ENCODE measurements around the gene RERE. TPM values are rescaled to one million over a fixed set of nuclear protein-coding genes. Genes with fewer than 3 reads are reported as not detected.
A peak's percentile ranks its signal among the peaks of the same experiment; 100 is the strongest.

The RERE gene
- total RNA-seq, 1 experiment from 2014 or later, result 161 TPM

DNA sequence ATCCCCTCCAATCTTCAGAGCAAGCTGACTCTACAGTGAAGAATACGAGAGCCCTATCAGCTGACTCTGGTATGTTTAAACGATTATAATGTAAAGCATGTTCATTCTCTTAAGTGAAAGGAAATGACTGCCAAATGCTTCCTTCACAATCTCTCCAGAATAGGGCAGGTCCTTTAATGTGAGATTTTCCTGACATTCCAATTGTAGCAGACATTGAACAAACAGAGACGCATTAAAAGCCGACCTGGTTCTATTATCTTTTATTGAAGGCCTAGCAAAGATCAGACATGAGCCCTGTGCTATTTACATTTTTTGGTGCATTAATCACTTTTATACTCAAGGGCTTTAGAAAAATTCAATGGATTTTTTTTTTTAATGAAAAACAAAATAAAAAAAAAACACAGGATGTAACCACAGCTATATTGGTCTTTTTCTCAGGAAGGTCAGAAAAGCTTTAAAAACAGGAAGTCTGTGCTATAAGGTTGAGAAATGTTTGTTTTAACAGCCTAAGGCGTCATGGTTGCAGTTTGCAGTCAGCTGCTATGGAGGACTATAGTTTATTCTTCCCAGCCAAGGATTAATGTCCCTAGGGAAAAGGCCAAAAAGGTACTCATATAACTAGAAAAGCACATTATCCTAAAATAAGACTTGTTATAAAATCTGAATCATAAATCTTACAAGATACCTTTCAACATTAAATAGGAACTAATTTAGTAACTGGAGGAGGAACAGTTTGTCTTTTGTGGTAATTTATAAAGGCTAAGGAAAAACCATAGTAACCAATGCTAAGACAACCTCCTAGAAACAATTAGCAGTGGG, 104.8 kb downstream of the RERE start:
- Mint-ChIP-seq H3K36me3 (peaks cover 3% of the 10 kb centered on the region), H3K4me1 (peaks cover 48% of the 10 kb centered on the region), H3K4me3 (peak overlapping the region; percentile 50), H3K9me3 (peaks cover 4% of the 10 kb centered on the region), H3K27ac (peak overlapping the region; percentile 90), H3K27me3 (ENCODE audit: low read depth) (no peaks in the 10 kb centered on the region)
- POLR2A ChIA-PET, result interaction anchor here (0.7 to 1.0 kb wide), 3 partner anchors 10 to 288 kb away, joined by 3 to 4 read pairs (median 3); no protein-coding TSS in a partner anchor
- TF ChIP-seq NR2C2 (CRISPR knock-in tag; IDR thresholded peaks at IDR 0.05), result no peak
- TF ChIP-seq, protein P1, sequence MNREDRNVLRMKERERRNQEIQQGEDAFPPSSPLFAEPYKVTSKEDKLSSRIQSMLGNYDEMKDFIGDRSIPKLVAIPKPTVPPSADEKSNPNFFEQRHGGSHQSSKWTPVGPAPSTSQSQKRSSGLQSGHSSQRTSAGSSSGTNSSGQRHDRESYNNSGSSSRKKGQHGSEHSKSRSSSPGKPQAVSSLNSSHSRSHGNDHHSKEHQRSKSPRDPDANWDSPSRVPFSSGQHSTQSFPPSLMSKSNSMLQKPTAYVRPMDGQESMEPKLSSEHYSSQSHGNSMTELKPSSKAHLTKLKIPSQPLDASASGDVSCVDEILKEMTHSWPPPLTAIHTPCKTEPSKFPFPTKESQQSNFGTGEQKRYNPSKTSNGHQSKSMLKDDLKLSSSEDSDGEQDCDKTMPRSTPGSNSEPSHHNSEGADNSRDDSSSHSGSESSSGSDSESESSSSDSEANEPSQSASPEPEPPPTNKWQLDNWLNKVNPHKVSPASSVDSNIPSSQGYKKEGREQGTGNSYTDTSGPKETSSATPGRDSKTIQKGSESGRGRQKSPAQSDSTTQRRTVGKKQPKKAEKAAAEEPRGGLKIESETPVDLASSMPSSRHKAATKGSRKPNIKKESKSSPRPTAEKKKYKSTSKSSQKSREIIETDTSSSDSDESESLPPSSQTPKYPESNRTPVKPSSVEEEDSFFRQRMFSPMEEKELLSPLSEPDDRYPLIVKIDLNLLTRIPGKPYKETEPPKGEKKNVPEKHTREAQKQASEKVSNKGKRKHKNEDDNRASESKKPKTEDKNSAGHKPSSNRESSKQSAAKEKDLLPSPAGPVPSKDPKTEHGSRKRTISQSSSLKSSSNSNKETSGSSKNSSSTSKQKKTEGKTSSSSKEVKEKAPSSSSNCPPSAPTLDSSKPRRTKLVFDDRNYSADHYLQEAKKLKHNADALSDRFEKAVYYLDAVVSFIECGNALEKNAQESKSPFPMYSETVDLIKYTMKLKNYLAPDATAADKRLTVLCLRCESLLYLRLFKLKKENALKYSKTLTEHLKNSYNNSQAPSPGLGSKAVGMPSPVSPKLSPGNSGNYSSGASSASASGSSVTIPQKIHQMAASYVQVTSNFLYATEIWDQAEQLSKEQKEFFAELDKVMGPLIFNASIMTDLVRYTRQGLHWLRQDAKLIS (CRISPR knock-in tag; IDR thresholded peaks at IDR 0.05; ENCODE audit: borderline replicate concordance), result no peak
- TF ChIP-seq, protein P2, sequence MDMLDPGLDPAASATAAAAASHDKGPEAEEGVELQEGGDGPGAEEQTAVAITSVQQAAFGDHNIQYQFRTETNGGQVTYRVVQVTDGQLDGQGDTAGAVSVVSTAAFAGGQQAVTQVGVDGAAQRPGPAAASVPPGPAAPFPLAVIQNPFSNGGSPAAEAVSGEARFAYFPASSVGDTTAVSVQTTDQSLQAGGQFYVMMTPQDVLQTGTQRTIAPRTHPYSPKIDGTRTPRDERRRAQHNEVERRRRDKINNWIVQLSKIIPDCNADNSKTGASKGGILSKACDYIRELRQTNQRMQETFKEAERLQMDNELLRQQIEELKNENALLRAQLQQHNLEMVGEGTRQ (CRISPR knock-in tag; IDR thresholded peaks at IDR 0.05), result peak; percentile 39; the same call in 1 of the 2 replicates
- TF ChIP-seq, protein P3, sequence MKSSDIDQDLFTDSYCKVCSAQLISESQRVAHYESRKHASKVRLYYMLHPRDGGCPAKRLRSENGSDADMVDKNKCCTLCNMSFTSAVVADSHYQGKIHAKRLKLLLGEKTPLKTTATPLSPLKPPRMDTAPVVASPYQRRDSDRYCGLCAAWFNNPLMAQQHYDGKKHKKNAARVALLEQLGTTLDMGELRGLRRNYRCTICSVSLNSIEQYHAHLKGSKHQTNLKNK (CRISPR knock-in tag; IDR thresholded peaks at IDR 0.05), result no peak
- CTCF ChIA-PET, result interaction anchor here (0.6 to 1.3 kb wide), 3 partner anchors 136 to 361 kb away, joined by 3 to 4 read pairs (median 4); no protein-coding TSS in a partner anchor
- DNase-seq (ENCODE audit: low spot score), result no peak
- peak; percentile 93 for ATAC-seq

DNA sequence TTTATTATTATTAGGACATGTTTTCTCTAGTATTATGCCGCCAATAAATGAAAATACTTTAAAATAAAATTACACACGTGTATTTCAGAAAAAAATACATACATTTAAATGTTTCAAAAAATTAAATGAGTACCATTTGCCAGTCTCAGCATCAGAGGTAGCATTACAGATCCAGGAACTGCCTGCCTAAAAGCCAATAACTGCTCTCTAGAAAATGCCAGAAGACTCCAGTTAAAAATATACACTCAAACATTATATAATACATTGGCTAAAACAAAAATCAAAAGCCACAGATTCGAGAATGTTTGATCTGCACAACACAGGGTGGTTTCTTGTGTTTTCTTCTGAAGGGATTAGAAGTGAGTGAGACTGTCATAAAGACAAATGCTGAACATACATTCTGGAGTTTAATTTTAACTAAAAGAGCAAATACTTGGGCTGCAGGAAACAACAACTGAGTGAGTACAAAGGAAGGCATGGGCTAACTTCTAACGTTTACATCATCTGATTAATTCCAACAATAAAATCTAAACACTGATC, 105.5 kb downstream of the RERE start:
- Mint-ChIP-seq H3K4me1 (peaks cover 48% of the 10 kb centered on the region), H3K36me3 (peaks cover 3% of the 10 kb centered on the region)
- POLR2A ChIA-PET, result interaction anchor here (0.7 to 1.0 kb wide), 3 partner anchors 9 to 287 kb away, joined by 3 to 4 read pairs (median 3); no protein-coding TSS in a partner anchor

More for the DNA sequence above, 105.5 kb downstream of the RERE start:
- TF ChIP-seq GABPB1 (CRISPR knock-in tag; IDR thresholded peaks at IDR 0.05), result peak; percentile 62
- TF ChIP-seq, protein P4, sequence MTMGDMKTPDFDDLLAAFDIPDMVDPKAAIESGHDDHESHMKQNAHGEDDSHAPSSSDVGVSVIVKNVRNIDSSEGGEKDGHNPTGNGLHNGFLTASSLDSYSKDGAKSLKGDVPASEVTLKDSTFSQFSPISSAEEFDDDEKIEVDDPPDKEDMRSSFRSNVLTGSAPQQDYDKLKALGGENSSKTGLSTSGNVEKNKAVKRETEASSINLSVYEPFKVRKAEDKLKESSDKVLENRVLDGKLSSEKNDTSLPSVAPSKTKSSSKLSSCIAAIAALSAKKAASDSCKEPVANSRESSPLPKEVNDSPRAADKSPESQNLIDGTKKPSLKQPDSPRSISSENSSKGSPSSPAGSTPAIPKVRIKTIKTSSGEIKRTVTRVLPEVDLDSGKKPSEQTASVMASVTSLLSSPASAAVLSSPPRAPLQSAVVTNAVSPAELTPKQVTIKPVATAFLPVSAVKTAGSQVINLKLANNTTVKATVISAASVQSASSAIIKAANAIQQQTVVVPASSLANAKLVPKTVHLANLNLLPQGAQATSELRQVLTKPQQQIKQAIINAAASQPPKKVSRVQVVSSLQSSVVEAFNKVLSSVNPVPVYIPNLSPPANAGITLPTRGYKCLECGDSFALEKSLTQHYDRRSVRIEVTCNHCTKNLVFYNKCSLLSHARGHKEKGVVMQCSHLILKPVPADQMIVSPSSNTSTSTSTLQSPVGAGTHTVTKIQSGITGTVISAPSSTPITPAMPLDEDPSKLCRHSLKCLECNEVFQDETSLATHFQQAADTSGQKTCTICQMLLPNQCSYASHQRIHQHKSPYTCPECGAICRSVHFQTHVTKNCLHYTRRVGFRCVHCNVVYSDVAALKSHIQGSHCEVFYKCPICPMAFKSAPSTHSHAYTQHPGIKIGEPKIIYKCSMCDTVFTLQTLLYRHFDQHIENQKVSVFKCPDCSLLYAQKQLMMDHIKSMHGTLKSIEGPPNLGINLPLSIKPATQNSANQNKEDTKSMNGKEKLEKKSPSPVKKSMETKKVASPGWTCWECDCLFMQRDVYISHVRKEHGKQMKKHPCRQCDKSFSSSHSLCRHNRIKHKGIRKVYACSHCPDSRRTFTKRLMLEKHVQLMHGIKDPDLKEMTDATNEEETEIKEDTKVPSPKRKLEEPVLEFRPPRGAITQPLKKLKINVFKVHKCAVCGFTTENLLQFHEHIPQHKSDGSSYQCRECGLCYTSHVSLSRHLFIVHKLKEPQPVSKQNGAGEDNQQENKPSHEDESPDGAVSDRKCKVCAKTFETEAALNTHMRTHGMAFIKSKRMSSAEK (CRISPR knock-in tag; IDR thresholded peaks at IDR 0.05; ENCODE audit: borderline replicate concordance), result no peak
- no peak for TF ChIP-seq MYBL2 (CRISPR knock-in tag; IDR thresholded peaks at IDR 0.05)
- no peak for TF ChIP-seq GTF2I (CRISPR knock-in tag; conservative IDR thresholded peaks at IDR 0.05)
- TF ChIP-seq, protein P5, sequence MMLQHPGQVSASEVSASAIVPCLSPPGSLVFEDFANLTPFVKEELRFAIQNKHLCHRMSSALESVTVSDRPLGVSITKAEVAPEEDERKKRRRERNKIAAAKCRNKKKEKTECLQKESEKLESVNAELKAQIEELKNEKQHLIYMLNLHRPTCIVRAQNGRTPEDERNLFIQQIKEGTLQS (CRISPR knock-in tag; conservative IDR thresholded peaks at IDR 0.05), result no peak
- TF ChIP-seq, protein P6, sequence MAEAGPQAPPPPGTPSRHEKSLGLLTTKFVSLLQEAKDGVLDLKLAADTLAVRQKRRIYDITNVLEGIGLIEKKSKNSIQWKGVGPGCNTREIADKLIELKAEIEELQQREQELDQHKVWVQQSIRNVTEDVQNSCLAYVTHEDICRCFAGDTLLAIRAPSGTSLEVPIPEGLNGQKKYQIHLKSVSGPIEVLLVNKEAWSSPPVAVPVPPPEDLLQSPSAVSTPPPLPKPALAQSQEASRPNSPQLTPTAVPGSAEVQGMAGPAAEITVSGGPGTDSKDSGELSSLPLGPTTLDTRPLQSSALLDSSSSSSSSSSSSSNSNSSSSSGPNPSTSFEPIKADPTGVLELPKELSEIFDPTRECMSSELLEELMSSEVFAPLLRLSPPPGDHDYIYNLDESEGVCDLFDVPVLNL (CRISPR knock-in tag; IDR thresholded peaks at IDR 0.05; ENCODE audit: borderline replicate concordance, low read depth), result no peak
- TF ChIP-seq ZNF219 (CRISPR knock-in tag; IDR thresholded peaks at IDR 0.05; ENCODE audit: borderline replicate concordance), result no peak
- TF ChIP-seq ATF1 (CRISPR knock-in tag; IDR thresholded peaks at IDR 0.05), result no peak
- DNase-seq (ENCODE audit: low spot score) (no peak), ATAC-seq (no peak; the same call in 1 of the 2 replicates)
- Mint-ChIP-seq H3K27ac (peak overlapping the region; percentile 90), H3K9me3 (peaks cover 4% of the 10 kb centered on the region), H3K4me3 (peak overlapping the region; percentile 50), H3K27me3 (ENCODE audit: low read depth) (no peaks in the 10 kb centered on the region)
- CTCF ChIA-PET, result interaction anchor here (0.6 to 1.3 kb wide), 2 partner anchors 142 to 360 kb away, joined by 4 read pairs; no protein-coding TSS in a partner anchor

Data from WTC11 (cell line).